OCI-LY1 (cell line): ENCODE data around the gene OR51F2.

ENCODE experiments used
- CTCF ChIP-seq: fragments of 200-600 bp; sonication (generic), shearing (Covaris generic); IDR thresholded peaks from 2 replicates; pipeline ENCODE4 v1.5.1; 2017; ENCODE audit warnings: mild to moderate bottlenecking, antibody characterized with exemption, low read length, moderate library complexity, mixed read lengths
- EZH2 ChIP-seq: fragments of 200-600 bp; sonication (generic), shearing (Covaris generic); IDR thresholded peaks from 2 replicates; pipeline ENCODE4 v1.8.0; 2017; ENCODE audit warnings: borderline replicate concordance, mixed run types, mild to moderate bottlenecking, antibody characterized with exemption, low read length, moderate library complexity, mixed read lengths

DNA sequence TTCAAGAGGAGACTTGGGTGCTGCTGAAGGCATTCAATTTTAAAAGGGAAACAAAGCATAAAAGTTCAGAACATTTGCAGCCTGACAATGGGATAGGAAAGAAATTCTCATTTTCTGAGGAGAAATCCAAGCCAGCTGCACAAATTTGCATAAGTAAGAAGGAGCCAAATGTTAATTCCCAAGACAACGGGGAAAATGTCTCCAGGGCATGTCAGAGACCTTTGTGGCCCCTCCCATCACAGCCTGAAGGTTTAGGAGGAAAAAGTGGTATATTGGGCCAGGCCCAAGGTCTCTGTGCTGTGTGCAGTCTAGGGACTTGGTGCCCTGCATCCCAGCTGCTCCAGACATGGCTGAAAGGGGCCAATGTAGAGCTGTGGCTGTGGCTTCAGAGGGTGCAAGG, 38.7 kb upstream of the OR51F2 start:
- TF ChIP-seq CTCF: no peak
- no peak for TF ChIP-seq EZH2
